Stimulated activated CD4-positive, alpha-beta T cell treated with anti-CD3 and anti-CD28 coated beads, TNF-alpha, amount 100 ng/mL, for 48 hours (primary cell): ENCODE measurements around the gene TTC14.
"Not testable (repeated sequence)": the region's sequence is repeated elsewhere in the genome, so short reads cannot be mapped to it uniquely, and the experiment has no call there.

Source experiments
- DNase-seq, 3 donors: peaks; one replicate each; pipeline ENCODE4 v3.0.0-alpha.2; 2020; ENCODE audit warnings: low read depth in 3 of 3

Gene TTC14

GRCh38 chr3:180601688-180602666, at the start of gene TTC14:
TTC14 (plus strand) TSS chr3:180602163; CDS start chr3:180602262, 99 bp downstream.
- DNase-seq, result peak; percentile 80 to 91 (median 88)

- no peak for DNase-seq
Measured at GRCh38 chr3:180563406-180563805, 38.6 kb upstream of the TTC14 start.

- no peak for DNase-seq
Measured at GRCh38 chr3:180564676-180565075, 37.3 kb upstream of the TTC14 start.

DNA sequence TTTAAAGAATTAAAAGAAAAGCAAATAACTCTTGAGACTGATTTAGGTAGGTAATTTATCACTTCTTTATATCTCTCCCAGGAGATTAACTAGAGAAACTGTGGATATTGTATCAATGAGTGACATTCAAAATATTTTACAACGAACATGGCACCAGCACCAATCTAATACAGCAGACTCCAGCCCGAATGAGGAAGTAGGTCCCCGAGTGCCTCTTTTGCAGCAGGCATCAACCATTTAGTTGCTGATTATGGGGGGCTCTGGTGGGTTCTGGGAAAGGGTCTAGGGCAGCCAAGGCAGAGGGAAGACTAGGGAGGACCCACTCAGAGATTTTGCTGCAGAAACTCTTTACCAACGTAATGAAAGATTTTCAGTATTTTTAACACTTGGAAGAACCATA, 31.7 kb upstream of the TTC14 start:
- DNase-seq, result no peak

DNA sequence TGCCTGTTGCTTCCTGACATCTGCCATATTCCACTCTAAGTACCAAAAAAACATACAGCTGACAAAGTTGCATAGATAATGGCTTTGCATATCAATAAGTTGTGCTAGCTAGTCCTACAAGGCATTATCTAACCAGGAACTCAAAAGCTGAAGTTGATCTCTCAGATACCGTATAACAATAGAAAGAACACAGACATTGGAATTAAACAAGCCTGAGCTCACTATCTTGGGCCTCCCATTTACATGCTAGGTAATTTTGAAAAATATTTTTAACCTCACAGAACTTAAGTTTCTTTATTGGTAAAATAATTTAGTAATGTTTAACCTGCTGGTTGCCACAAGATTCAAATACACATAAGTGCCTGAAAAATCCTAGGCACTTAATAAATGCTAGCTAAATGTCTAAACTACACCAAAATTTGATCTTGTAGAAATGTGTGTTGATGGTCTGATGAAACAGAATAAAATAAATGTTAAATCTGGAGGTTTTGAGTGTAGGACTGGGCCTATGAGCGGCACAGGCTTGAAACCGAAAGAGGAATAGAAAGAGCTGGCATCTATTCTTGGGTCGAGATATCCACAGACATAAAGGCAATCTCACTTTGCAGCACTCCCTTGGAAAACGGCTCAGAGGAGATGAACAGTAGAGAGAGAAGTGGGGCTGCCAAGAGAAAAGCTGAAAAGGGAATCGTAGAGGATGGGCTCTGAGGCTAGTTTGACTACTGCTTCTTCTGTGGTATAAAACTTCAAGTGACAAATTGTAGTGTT, 29.9 kb upstream of the TTC14 start:
- DNase-seq, result no peak

- no peak for DNase-seq
Measured at GRCh38 chr3:180575571-180575970, 26.4 kb upstream of the TTC14 start.

- DNase-seq, result no peak
Measured at GRCh38 chr3:180580934-180581333, 21.0 kb upstream of the TTC14 start.

GRCh38 chr3:180590396-180590795, 11.6 kb upstream of the TTC14 start:
- DNase-seq, result no peak

DNA sequence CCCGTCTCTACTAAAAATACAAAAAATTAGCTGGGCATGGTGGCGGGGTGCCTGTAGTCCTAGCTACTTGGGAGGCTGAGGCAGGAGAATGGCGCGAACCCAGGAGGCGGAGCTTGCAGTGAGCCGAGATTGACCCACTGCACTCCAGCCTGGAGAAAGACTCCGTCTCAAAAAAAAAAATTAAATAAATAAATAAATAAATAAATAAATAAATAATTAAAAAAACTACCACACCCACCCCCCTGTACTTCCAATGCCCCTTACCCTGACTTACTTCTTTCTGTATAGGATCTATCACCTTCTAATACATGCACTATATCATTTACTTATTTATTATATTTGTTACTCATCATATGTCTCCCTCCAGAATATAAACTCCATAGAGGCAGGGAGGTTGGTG, 8.3 kb upstream of the TTC14 start:
- not testable (repeated sequence) for DNase-seq

DNA sequence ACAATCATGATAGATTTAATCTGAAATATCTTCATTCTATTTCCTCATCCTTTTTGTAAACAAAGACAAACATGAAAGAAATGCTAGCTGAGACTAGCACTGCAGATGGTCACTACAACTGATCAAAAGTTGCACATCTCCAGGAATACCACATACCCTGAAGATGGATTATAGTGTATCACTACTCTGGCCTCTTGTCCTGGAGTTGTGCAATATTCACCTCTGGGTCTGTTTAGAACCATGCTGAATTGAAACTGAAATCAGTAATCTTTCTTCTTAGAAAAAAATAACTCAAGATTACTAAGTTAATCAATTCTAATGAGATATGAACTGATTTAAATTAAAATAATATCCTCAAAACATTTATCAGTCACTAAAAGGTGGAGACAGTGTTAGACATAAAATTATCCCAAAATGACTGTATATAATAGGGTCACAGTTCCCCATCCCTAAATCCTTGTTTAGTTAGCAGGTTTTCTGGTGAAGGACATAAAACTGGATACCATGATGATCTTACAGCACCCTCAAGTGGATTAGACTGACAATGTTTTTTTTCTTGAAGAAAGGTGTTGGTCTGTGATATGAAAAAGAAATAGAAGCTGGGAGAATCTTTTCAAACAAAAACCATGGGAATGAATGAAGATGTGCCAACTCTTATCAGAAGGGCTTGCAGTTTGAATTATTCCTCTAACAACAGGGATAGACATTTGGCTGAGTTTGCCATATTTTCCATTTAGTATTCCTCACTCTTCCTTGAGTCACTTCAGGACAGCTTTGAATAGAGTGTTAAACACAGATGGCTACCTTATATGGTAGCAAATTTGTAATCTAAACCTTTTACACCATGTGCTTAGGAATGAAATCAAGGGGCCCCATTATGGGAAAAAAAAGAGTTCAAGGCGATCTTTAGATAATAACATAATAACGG, 7.1 kb upstream of the TTC14 start:
- no peak for DNase-seq

DNA sequence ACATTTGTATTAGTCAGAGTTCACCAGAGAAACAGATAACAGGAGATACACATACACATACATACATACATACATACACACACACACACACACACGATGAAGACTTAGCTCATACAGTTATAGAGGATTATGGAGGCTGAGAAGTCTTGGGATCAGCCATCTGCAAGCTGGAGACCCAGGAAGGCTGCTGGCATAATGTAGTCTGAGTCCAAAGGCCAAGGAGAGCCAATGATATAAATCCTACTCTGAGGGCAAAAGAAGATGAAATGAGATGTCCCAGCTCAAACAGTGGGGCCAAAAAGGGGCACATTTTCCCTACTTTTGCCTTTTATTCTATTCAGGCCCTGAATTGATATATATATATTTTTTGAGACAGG, 6.4 kb upstream of the TTC14 start:
- no peak for DNase-seq

- DNase-seq, result no peak
Measured at GRCh38 chr3:180600473-180600872, 1.5 kb upstream of the TTC14 start.

- no peak for DNase-seq
Measured at GRCh38 chr3:180611006-180611405, 9.0 kb downstream of the TTC14 start.

DNA sequence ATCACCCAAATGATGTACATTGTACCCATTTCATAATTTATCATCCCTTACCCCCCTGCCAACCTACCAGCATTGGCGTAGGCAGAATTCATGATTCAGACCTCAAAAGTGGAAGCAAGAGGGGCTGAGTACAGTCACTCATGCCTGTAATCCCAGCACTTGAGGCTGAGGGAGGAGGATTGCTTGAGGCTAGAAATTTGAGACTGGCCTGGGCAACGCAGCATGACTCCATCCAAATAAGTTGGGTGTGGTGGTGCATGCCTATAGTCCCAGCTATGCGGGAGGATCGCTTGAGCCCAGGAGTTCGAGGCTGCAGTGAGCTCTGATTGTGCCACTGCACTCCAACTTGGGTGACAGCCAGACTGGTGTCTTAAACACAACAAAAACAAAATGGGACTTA, 10.4 kb downstream of the TTC14 start:
- DNase-seq, result no peak

- DNase-seq, result no peak
Measured at GRCh38 chr3:180615954-180616353, 14.0 kb downstream of the TTC14 start.

DNA sequence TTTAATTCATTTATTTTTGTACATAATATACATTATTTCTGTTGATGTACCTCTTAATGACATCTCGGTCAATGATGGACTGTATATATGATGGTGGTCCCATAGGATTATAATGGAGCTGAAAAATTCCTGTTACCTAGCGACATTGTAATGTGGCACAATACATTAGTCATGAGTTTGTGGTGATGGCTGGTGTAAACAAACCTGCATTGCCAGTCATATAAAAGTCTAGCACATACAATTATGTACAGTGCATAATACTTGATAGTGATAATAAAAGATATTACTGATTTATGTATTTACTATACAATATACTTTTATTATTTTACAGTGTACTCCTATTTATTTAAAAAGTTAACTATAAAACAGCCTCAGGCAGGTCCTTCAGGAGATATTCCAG, 15.1 kb downstream of the TTC14 start:
- DNase-seq, result no peak

GRCh38 chr3:180618563-180618962, 16.6 kb downstream of the TTC14 start:
- DNase-seq, result not testable (repeated sequence)

- DNase-seq, result no peak
Measured at GRCh38 chr3:180619723-180620122, 17.8 kb downstream of the TTC14 start.

GRCh38 chr3:180624714-180625113, 22.8 kb downstream of the TTC14 start:
- no peak for DNase-seq

- no peak for DNase-seq
Measured at GRCh38 chr3:180626844-180627243, 24.9 kb downstream of the TTC14 start.

GRCh38 chr3:180630371-180630770, 28.4 kb downstream of the TTC14 start:
- DNase-seq, result no peak

- DNase-seq, result no peak
Measured at GRCh38 chr3:180631317-180631716, 29.4 kb downstream of the TTC14 start.
